Islet precursor cell (in vitro differentiated cells): ENCODE measurements around the gene SPANXN2.
"Not testable (repeated sequence)": the region's sequence is repeated elsewhere in the genome, so short reads cannot be mapped to it uniquely, and the experiment has no call there.

Source experiments
- DNase-seq: peaks from one replicate; pipeline ENCODE4 v3.0.0-alpha.2; 2018

The SPANXN2 gene, protein sequence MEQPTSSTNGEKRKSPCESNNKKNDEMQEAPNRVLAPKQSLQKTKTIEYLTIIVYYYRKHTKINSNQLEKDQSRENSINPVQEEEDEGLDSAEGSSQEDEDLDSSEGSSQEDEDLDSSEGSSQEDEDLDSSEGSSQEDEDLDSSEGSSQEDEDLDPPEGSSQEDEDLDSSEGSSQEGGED

DNA sequence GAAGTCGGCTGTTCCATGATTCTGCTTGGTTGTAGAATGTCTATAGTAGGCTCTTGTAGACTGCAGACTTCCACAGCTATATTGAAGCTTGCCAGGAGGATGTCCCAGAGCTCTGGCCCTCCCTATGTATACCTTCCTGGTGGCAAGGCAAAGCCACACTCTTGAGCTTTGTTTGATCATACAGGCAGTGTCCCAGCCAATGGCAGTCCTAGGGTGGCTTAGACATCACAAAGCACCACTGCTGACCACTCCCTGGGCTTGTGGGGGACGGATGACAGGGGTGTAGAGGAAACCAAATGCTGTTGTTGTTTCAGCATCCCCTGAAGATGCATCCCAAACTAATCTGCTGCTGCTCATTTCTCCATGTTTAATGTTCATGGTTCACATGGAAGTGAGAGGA is at the start of gene SPANXN2:
Gene SPANXN2 (minus strand): TSS at position 101 of the 400 bp plus-strand sequence. CDS start 84 bp downstream, at position 17.
- not testable (repeated sequence) for DNase-seq

DNA sequence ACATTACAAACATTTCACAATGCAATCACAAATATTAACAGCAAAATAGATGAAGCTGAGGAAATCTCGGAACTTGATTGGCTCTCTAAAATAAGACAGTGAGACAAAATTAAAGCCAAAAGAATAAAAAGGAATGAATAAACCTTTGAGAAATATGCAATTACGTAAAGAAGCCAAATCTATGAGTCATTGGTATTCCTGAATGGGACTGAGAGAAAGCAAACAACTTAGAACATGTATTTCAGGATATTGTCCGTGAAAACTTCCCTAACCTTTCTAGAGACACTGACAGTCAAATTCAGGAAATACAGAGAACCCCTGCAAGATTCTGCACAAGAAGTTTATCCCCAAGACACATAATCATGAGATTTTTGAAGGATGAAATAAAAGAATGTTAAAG is 48.4 kb upstream of the SPANXN2 start:
- DNase-seq = no peak

DNA sequence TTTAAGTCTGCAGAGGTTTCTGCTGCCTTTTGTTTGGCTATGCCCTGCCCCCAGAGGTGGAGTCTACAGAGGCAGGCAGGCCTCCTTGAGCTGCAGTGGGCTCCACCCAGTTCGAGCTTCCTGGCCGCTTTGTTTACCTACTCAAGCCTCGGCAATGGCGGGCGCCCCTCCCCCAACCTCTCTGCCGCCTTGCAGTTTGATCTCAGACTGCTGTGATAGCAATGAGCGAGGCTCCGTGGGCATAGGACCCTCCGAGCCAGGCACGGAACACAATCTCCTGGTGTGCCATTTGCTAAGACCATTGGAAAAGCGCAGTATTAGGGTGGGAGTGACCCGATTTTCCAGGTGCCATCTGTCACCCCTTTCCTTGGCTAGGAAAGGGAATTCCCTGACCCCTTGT is 47.2 kb upstream of the SPANXN2 start:
- not testable (repeated sequence) for DNase-seq

DNA sequence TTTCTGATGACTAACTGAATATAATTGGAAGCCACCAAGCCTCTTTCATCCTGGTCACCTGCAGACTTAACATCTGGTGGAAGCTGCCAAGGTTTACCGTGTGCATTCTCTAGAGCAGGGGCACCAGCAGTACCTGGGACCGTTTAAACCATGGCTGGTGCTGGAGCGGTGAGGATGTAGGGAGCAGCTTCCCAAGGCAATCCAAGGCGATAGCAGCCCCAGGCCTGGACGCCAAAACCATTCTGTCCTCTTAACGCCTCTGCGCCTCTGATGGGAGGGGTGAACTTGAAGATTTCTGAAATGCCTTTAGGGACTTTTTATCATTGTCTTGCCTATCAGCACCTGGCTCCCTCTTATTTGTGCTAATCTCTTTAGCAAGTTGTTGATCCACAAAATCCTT is 37.3 kb upstream of the SPANXN2 start:
- no peak for DNase-seq

DNA sequence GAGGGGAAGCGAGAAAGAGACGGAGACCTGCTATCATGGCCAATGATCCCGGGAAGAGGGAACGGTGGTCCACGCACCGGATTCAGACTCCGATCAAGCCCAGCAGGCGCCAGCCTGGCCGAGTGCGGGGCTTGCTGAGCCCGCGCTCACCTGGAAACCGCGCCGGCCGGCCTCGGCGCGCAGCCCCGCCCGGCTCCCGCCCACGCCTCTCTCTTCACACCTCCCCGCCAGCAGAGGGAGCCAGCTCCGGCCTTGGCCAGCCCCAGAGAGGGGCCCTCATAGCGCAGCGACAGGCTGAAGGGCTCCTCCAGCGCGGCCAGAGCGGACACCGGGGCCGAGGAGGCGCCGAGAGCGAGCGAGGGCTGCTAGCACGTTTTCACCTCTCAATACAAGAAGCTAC is 36.8 kb upstream of the SPANXN2 start:
- DNase-seq = peak; percentile 76

DNA sequence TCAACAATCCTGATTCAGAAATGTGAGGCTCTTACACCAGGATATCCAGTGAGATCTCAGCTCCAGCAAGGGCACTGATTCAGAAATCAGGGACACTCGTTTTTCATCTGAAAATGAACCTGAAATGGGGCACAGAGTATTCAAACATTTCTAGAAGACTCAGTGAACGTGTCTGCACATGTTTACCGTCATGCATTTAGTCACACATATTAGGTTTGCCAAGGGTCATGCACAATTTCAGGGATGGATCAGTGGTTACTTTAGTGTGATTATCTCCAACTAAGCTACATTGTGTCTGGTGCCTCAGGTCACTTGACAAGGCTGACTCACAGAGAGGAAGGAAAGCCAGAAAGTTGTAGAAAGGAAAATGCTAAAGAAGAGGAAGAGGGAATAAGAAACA is 33.6 kb upstream of the SPANXN2 start:
- DNase-seq = no peak

DNA sequence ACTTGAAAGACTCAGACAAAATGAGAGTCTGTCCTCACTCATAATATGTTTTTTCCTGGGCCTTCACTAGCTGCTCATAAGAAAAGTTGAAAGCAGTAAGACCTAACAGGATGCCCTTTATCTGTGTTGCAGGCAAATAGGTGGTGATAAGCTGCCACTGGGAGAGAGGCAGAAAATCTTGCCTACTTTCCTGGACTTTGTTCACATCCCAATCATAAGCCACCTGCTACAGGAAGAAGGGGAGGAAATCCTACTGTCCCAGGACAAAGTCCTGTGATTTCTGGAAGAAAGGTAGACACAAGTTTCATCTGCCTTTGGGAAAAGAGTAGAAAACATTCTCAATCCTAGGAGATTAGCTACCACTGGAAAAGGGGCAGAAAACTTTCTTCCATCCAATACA is 13.3 kb upstream of the SPANXN2 start:
- DNase-seq = no peak

DNA sequence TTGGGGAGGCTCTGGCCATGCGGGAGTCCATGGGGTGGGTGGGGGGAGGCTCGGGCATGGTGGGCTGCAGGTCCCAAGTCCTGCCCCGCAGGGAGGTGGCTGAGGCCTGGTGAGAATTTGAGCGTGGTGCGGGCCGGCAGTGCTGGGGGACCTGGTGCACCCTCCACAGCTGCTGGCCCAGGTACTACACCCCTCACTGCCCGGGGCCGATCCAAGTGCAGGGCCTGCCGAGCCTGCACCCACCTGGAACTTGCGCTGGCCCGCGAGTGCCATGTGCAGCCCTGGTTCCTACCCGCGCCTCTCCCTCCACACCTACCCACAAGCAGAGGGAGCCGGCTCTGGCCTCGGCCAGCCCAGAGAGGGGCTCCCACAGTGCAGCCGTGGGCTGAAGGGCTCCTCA is 5.7 kb upstream of the SPANXN2 start:
- DNase-seq = no peak

DNA sequence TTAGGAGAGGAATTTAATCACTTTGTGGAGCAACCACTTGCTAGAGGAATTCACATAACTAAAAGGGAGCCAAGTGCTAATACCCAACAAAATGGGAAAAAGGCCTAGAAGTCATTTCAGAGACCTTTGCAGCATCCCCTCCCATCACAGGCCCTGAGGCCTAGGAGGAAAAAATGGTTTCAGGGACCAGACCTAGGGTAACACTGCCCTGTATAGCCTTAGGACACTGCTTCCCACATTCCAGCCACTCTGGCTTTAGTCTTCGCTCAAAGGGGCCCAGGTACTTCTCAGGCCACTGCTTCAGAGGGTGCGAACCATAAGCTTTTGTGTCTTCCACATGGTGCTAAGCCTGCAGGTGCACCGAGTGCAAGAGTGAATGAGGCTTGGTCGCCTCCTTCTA is 19.1 kb downstream of the SPANXN2 start:
- DNase-seq = no peak

DNA sequence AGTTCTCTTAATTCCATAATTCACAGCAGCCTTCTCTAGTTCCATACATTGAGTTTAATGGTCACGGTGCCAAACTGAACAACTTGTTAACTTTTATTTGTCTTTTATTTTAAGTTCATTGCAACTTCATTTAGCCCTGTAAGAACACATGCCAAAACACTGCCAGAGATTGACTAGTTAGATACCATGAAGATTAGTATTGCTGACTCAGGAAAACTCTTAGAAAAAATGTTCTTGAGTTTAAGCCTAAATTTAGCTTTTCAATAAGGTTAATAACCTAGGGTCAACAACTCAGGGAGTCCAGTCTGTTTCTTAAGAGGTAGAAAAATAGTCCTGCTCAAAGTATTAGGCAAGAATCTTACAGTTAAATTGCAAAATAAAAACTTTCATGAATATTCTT is 25.7 kb downstream of the SPANXN2 start:
- DNase-seq = no peak

DNA sequence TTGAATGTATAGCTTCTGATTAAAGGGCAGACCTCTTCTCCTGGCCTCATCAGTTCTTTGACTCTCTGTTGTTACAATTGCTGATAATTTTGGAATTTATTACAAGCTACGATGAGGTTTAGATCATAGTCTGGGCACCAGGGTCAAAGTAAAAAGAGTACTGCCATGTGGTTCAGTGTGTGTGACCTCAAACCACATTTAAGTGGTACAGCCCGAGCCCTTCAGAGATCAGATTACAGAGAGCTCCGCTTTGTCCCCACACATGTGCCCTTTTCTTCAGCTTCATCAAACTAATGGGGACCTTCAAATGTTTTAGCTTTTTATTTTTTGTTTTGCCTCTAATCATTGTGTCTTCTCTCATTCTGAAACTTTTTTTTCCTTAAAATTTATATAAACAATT is 37.1 kb downstream of the SPANXN2 start:
- no peak for DNase-seq

DNA sequence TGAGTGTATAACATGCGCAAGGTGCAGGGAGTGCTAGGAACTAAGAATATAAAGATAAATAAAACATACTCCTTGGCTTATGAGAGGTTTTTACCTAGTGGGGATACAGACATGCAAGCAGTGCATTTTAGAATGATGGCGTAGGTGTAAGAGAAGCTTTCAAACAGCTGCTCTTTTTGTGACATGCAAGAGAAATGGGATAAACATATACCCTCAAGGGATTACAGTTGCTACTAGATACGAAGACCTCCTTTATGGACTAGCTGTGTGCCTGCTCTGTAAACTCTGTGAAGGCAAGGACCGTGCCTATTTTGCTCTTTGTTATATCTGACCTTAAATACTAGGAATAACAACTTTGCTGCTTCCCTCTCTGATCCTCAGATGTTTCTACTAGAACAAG is 45.6 kb downstream of the SPANXN2 start:
- DNase-seq = no peak

DNA sequence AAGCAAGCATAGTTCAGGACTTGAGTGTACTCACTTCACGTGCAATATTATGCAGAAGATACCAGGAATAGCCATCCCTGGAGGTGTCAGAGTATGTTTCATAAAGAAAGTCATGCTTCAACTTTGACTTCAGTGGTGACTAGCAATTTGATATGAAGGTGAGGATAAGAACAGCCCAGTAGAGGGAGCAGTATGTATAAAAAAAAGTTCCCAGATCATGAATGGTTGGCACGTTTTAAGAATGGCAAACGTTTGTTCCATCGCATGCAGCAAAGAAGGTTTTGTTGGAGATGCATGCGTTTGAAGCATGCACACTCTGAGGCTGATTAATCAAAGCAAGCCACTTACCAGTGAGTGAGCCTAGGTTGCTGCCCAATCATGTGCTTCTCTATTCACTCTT is 51.2 kb downstream of the SPANXN2 start:
- no peak for DNase-seq

DNA sequence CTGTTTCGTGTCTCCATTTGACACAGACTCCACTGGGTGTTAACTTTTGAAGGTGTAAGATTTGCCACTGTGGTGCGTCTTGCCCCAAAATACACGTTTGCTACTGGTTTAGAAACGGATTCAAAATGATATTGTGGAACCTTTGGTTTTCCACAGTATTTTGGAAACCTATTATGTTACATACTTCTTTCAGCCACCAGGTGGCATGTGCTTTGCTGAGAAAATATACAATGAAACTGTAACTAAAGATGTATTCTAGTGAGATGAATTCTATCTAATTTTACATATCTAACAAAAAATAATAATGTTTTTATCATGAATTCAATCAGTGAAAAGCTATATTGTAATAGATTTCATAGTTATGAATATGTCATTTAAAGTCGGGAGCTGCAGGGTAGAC is 56.2 kb downstream of the SPANXN2 start:
- DNase-seq = no peak

DNA sequence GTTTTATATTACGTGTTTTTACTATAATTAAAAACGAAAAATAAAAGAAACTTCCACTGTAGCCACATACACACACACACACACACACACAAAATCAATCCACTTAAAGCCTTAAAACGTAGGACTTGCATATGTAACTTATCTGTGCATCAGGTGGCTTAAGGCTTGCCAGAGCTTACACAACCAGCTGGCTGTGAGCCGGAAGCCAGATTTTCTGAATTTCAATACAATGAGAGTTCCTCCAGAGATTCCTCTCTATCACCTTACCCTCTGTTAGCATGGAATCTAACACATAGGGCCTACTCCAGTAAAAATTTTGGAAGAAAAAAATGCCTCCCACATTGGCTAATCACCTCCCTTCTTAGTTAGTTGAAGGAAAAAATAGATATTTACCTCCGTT is 56.8 kb downstream of the SPANXN2 start:
- no peak for DNase-seq
